Naive thymus-derived CD8-positive, alpha-beta T cell (primary cell): Measurements from ENCODE around the gene TBCC. TPM values are rescaled to one million over a fixed set of nuclear protein-coding genes. Genes with fewer than 3 reads are reported as not detected.
A peak's percentile ranks its signal among the peaks of the same experiment; 100 is the strongest.

ENCODE experiments used
- ATAC-seq, 2 donors: fragments of 150-1000 bp; cut with Tn5 transposase in 1 of 2; sonication (Bioruptor Pico), chemical (Tn5 transposase) in 1 of 2; 1 replicate in 1 of 2; 2 replicates in 1 of 2; pipeline ENCODE4 v1.10.0; 2021; ENCODE audit warnings: mild to moderate bottlenecking in 2 of 2, moderate library complexity in 2 of 2
- POLR2A ChIA-PET: fragments of 350-600 bp; sonication (Branson Sonifier 250); formaldehyde crosslinking; loops from one replicate; lab custom pipeline; 2021; ENCODE audit warnings: antibody characterized with exemption; lab: Charles Lee
- DNase-seq, 10 donors: peaks; one replicate each; pipeline versions ENCODE4 v3.0.0 to v3.0.0-alpha.2; 2020 to 2022
- H3K27ac Mint-ChIP-seq, 10 donors: one replicate each; pipeline ENCODE4 v1.8.0; 2020 to 2022; ENCODE audit warnings: mild to moderate bottlenecking in 10 of 10, mixed read lengths in 10 of 10, moderate library complexity in 4 of 10, inconsistent platforms in 1 of 10
- H3K27me3 Mint-ChIP-seq, 5 donors: one replicate each; pipeline ENCODE4 v1.8.0; 2021 to 2022; ENCODE audit warnings: mixed read lengths in 5 of 5
- H3K36me3 Mint-ChIP-seq, 3 donors: one replicate each; pipeline ENCODE4 v1.8.0; 2020 to 2022; ENCODE audit warnings: mixed read lengths in 3 of 3, mild to moderate bottlenecking in 2 of 3, inconsistent platforms in 1 of 3
- H3K4me1 Mint-ChIP-seq, 4 donors: one replicate each; pipeline ENCODE4 v1.8.0; 2021 to 2022; ENCODE audit warnings: mixed read lengths in 4 of 4
- H3K4me3 Mint-ChIP-seq, 10 donors: one replicate each; pipeline ENCODE4 v1.8.0; 2020 to 2022; ENCODE audit warnings: mild to moderate bottlenecking in 10 of 10, mixed read lengths in 10 of 10, moderate library complexity in 6 of 10, inconsistent platforms in 1 of 10
- H3K9me3 Mint-ChIP-seq, 9 donors: one replicate each; pipeline ENCODE4 v1.8.0; 2020 to 2022; ENCODE audit warnings: mixed read lengths in 9 of 9, mild to moderate bottlenecking in 3 of 9, inconsistent platforms in 1 of 9, moderate library complexity in 1 of 9
- polyA plus RNA-seq, 3 donors: library from polyadenylated mRNA; unstranded; fragments of 300-500 nt; fragmentation: Illumina TruSeq; gene quantifications; one replicate each; pipeline ENCODE4 v1.2.3, GENCODE V29; 2021
- total RNA-seq, 8 experiments: library from RNA in 2 of 8; stranded (reverse) in 2 of 8; gene quantifications; one replicate each; pipeline ENCODE4 v1.2.3 and lab custom pipeline; 2021 to 2026

The TBCC gene
- total RNA-seq = 10 to 100 TPM; 76.0 to 77.0 TPM
- 100 to 1,000 TPM; 112 to 126 (median 125) TPM for polyA plus RNA-seq
- total RNA-seq (lab: John Stamatoyannopoulos, UW) = 34.9 to 146 (median 86.0) reads per million in 6 experiments

- Mint-ChIP-seq H3K4me3 (peak within 1 kb of the TSS; percentile 90 to 100 (median 100)), H3K36me3 (peaks cover 8 to 14% (median 8%) of the 10 kb centered on the region in 3 donors), H3K27me3 (no peaks in the 10 kb centered on the region), H3K9me3 (peaks cover 0 to 31% (median 11%) of the 10 kb centered on the region in 9 donors), H3K4me1 (peaks cover 14 to 45% (median 36%) of the 10 kb centered on the region in 4 donors), H3K27ac (peak within 1 kb of the TSS; percentile 99 to 100 (median 100))
- DNase-seq (peak; percentile 81 to 98 (median 94)), ATAC-seq (peak; percentile 70 to 75)
- POLR2A ChIA-PET = interaction anchor here (0.6 to 18.3 kb wide), 50 partner anchors 9 to 1501 kb away, joined by 3 to 852 read pairs (median 4); partner anchors contain the start of genes BICRAL, CNPY3, HSP90AB1 and KLC4
These were observed at the start of gene TBCC for GRCh38 chr6:42745640-42746462. TSS of gene TBCC (minus strand) at chr6:42746103. CDS start at chr6:42746073, 30 bp downstream.

- no peaks in the 10 kb centered on the region for H3K27me3 Mint-ChIP-seq
- no peak for DNase-seq
- no peak overlapping the region for H3K4me3 Mint-ChIP-seq
- H3K36me3 Mint-ChIP-seq = peaks cover 0 to 10% (median 1%) of the 10 kb centered on the region in 3 donors
- peak overlapping the region in 4 of 10 donors; percentile 5 to 45 (median 36) for H3K27ac Mint-ChIP-seq
- H3K4me1 Mint-ChIP-seq = peaks cover 15 to 36% (median 30%) of the 10 kb centered on the region in 4 donors
- no peaks in the 10 kb centered on the region for H3K9me3 Mint-ChIP-seq
- POLR2A ChIA-PET = no interaction called here
- no peak for ATAC-seq
These were observed 49.7 kb upstream of the TBCC start for GRCh38 chr6:42795651-42796050.

- Mint-ChIP-seq H3K27me3 (no peaks in the 10 kb centered on the region), H3K36me3 (peaks cover 0 to 21% (median 4%) of the 10 kb centered on the region in 3 donors), H3K4me3 (no peak overlapping the region), H3K4me1 (peaks cover 26 to 50% (median 41%) of the 10 kb centered on the region in 4 donors), H3K27ac (peak overlapping the region in 7 of 10 donors; percentile 76 to 97 (median 84)), H3K9me3 (no peaks in the 10 kb centered on the region)
- peak in 1 of 10 donors; percentile 5 for DNase-seq
- ATAC-seq = peak in 1 of 2 donors; percentile 12
- POLR2A ChIA-PET = interaction anchor here (0.6 to 2.0 kb wide), 4 partner anchors 9 to 46 kb away, joined by 3 to 12 read pairs (median 5); partner anchors contain the start of genes BICRAL and TBCC
These were observed 45.9 kb upstream of the TBCC start for GRCh38 chr6:42791706-42792320.

GRCh38 chr6:42790549-42791181 is 44.8 kb upstream of the TBCC start:
- Mint-ChIP-seq H3K27ac (peak overlapping the region in 8 of 10 donors; percentile 76 to 97 (median 86)), H3K4me1 (peaks cover 20 to 41% (median 30%) of the 10 kb centered on the region in 4 donors), H3K36me3 (peaks cover 0 to 21% (median 4%) of the 10 kb centered on the region in 3 donors), H3K4me3 (peak overlapping the region in 8 of 10 donors; percentile 11 to 61 (median 48)), H3K9me3 (no peaks in the 10 kb centered on the region), H3K27me3 (no peaks in the 10 kb centered on the region)
- DNase-seq (peak in 1 of 10 donors; percentile 7), ATAC-seq (peak; percentile 17 to 18)
- POLR2A ChIA-PET = interaction anchor here (0.7 to 13.0 kb wide), 8 partner anchors 7 to 222 kb away, joined by 4 to 852 read pairs (median 6); partner anchors contain the start of genes BICRAL, RPL7L1 and TBCC

GRCh38 chr6:42788671-42789070 is 42.8 kb upstream of the TBCC start:
- Mint-ChIP-seq H3K27me3 (no peaks in the 10 kb centered on the region), H3K36me3 (peaks cover 6 to 15% (median 7%) of the 10 kb centered on the region in 3 donors), H3K4me1 (peaks cover 21 to 40% (median 30%) of the 10 kb centered on the region in 4 donors), H3K4me3 (peak overlapping the region in 9 of 10 donors; percentile 11 to 78 (median 59)), H3K9me3 (no peaks in the 10 kb centered on the region), H3K27ac (peak overlapping the region in 5 of 10 donors; percentile 66 to 94 (median 84))
- POLR2A ChIA-PET = interaction anchor here (0.6 to 13.0 kb wide), 6 partner anchors 18 to 103 kb away, joined by 3 to 852 read pairs (median 5); partner anchors contain the start of genes RPL7L1 and TBCC
- peak in 2 of 10 donors; percentile 8 to 27 for DNase-seq
- peak in 1 of 2 donors; percentile 15 for ATAC-seq

- ATAC-seq = no peak
- H3K4me1 Mint-ChIP-seq = peaks cover 21 to 38% (median 30%) of the 10 kb centered on the region in 4 donors
These were observed 41.2 kb upstream of the TBCC start for GRCh38 chr6:42787063-42787472.

GRCh38 chr6:42786525-42786985 is 40.7 kb upstream of the TBCC start:
- peaks cover 6 to 15% (median 7%) of the 10 kb centered on the region in 3 donors for H3K36me3 Mint-ChIP-seq
- no peak overlapping the region for H3K27ac Mint-ChIP-seq
- no peak overlapping the region for H3K4me3 Mint-ChIP-seq
- ATAC-seq = no peak
- H3K27me3 Mint-ChIP-seq = no peaks in the 10 kb centered on the region
- POLR2A ChIA-PET = interaction anchor here (2.6 to 13.0 kb wide), 4 partner anchors 15 to 58 kb away, joined by 20 to 852 read pairs (median 384); partner anchors contain the start of gene TBCC
- DNase-seq = no peak
- peaks cover 21 to 34% (median 29%) of the 10 kb centered on the region in 4 donors for H3K4me1 Mint-ChIP-seq
- no peaks in the 10 kb centered on the region for H3K9me3 Mint-ChIP-seq

More at GRCh38 chr6:42787063-42787472, 41.2 kb upstream of the TBCC start:
- POLR2A ChIA-PET = interaction anchor here (0.7 to 13.0 kb wide), 7 partner anchors 16 to 231 kb away, joined by 3 to 852 read pairs (median 10); partner anchors contain the start of genes RPL7L1 and TBCC
- Mint-ChIP-seq H3K4me3 (no peak overlapping the region), H3K27me3 (no peaks in the 10 kb centered on the region), H3K36me3 (peaks cover 6 to 15% (median 7%) of the 10 kb centered on the region in 3 donors), H3K9me3 (no peaks in the 10 kb centered on the region), H3K27ac (no peak overlapping the region)
- DNase-seq = peak in 1 of 10 donors; percentile 7

GRCh38 chr6:42784717-42785498 is 39.0 kb upstream of the TBCC start:
- ATAC-seq = no peak
- Mint-ChIP-seq H3K36me3 (peaks cover 6 to 9% (median 7%) of the 10 kb centered on the region in 3 donors), H3K4me3 (peak overlapping the region in 1 of 10 donors; percentile 98), H3K4me1 (peaks cover 15 to 31% (median 24%) of the 10 kb centered on the region in 4 donors), H3K9me3 (no peaks in the 10 kb centered on the region), H3K27ac (no peak overlapping the region), H3K27me3 (no peaks in the 10 kb centered on the region)
- DNase-seq = no peak
- POLR2A ChIA-PET = interaction anchor here (0.6 to 13.0 kb wide), 18 partner anchors 8 to 144 kb away, joined by 3 to 852 read pairs (median 7); partner anchors contain the start of genes CNPY3, RPL7L1 and TBCC

GRCh38 chr6:42783876-42784642 is 38.2 kb upstream of the TBCC start:
- Mint-ChIP-seq H3K9me3 (no peaks in the 10 kb centered on the region), H3K4me3 (peak overlapping the region in 1 of 10 donors; percentile 98), H3K4me1 (peaks cover 8 to 31% (median 23%) of the 10 kb centered on the region in 4 donors), H3K27ac (no peak overlapping the region), H3K36me3 (peaks cover 6 to 7% (median 6%) of the 10 kb centered on the region in 3 donors), H3K27me3 (no peaks in the 10 kb centered on the region)
- ATAC-seq (peak; percentile 6 to 17), DNase-seq (peak in 2 of 10 donors; percentile 45 to 46)
- POLR2A ChIA-PET = interaction anchor here (0.6 to 13.0 kb wide), 20 partner anchors 9 to 1712 kb away, joined by 3 to 852 read pairs (median 7); partner anchors contain the start of genes NFYA, OARD1, RPL7L1 and TBCC
